Pancreas (tissue), 10 donors: ENCODE measurements around the gene ZSWIM8. TPM values are rescaled to one million over a fixed set of nuclear protein-coding genes. Genes with fewer than 3 reads are reported as not detected.
A peak's percentile ranks its signal among the peaks of the same experiment; 100 is the strongest.

ENCODE experiments used
- ATAC-seq, 4 donors: fragments of 200-7000 bp; cut with Tn5 transposase; one replicate each; pipeline versions ENCODE4 v1.8.0 to v1.9.1; 2020; ENCODE audit warnings: mild to moderate bottlenecking in 4 of 4, moderate library complexity in 4 of 4
- DNase-seq, 6 donors: peaks; one replicate each; pipeline ENCODE4 v3.0.0-alpha.2; 2020
- FAIRE-seq: peaks from 2 replicates; lab custom pipeline; 2012; peaks lifted over from hg19 to GRCh38; lab: Jason Lieb, UNC
- H3K27ac ChIP-seq, 4 donors: fragments of 200-600 bp; sonication (generic); 1 replicate in 3 of 4; 2 replicates in 1 of 4; pipeline versions ENCODE4 v1.5.0 to v1.8.0; 2020
- H3K27me3 ChIP-seq, 4 donors: fragments of 200-600 bp; one replicate each; pipeline ENCODE4 v1.8.0; 2021
- H3K36me3 ChIP-seq, 3 donors: fragments of 200-600 bp; sonication (generic) in 1 of 3; one replicate each; pipeline versions ENCODE4 v1.5.0 to v1.8.0; 2020 to 2021
- H3K4me1 ChIP-seq, 3 donors: fragments of 200-600 bp; one replicate each; pipeline ENCODE4 v1.8.0; 2021
- H3K4me3 ChIP-seq, 4 donors: fragments of 200-600 bp; sonication (generic) in 2 of 4; one replicate each; pipeline versions ENCODE4 v1.5.0 to v1.8.0; 2020 to 2021
- H3K9me3 ChIP-seq, 4 donors: fragments of 200-600 bp; one replicate each; pipeline ENCODE4 v1.8.0; 2021
- CTCF ChIP-seq, 4 donors: fragments of 200-600 bp; sonication (generic) in 3 of 4; IDR thresholded peaks; one replicate each; pipeline versions ENCODE4 v1.5.0 to v1.8.0; 2021; ENCODE audit warnings: antibody characterized with exemption in 4 of 4
- WGBS, 2 donors: extraction: QIAGEN DNeasy Blood & Tissue Kit; methylation state at CpG; one replicate each; pipeline ENCODE4 v1.1.7; 2013; 5-methylcytosine and 5-hydroxymethylcytosine counted together
- intact Hi-C, 3 donors: fragments of 100-400 bp; cut with DNase I; formaldehyde crosslinking; loops; one replicate each; pipeline versions ENCODE4 v1.11.1 to v1.14.2; 2022
- polyA plus RNA-seq, 2 donors: library from polyadenylated mRNA; stranded (reverse); fragments of 200-250 nt; gene quantifications; one replicate each; pipeline ENCODE4 v1.2.3, GENCODE V29; 2013
- total RNA-seq, 6 donors: library from RNA; stranded (reverse); fragmentation: NEBNext Ultra II Directional in 4 of 6; extraction: Animal tissue kit (Norgen Biotek cat#: 25700) in 4 of 6; gene quantifications; one replicate each; pipeline versions ENCODE4 v1.2.1 to v1.2.4, GENCODE V29; 2021 to 2023
- donor health status: healthy with polysubstance abuse.
- donor health status: DM: no; HTN: no; CAD: no; lungs with moderate emphysema.
- donor health status: DM: no; HTN: no; CAD: no.
- donor health status: control.
- donor health status: control.
- donor health status: Bipolar disorder and iron deficiency.
- donor health status: DM: yes; HTN: yes; CAD: no.
- donor health status: DM: no; HTN: no; CAD: no.
- donor health status: DM: no; HTN: no; CAD: no.
- donor health status: DM: yes; HTN: yes; CAD: no.

The ZSWIM8 gene
- total and polyA plus RNA-seq, 8 donors: 20.7 to 187 (median 40.1) TPM

GRCh38 chr10:73809061-73809818 is 23.8 kb downstream of the ZSWIM8 start:
- no peak overlapping the region for H3K27ac ChIP-seq
- H3K4me1 ChIP-seq: peaks cover 0 to 11% (median 0%) of the 10 kb centered on the region in 3 donors
- FAIRE-seq (no peak), ATAC-seq (no peak), DNase-seq (no peak)
- H3K4me3 ChIP-seq: no peak overlapping the region
- intact Hi-C loops: no loop called here
- WGBS, 2 donors: 40 to 41% methylated on average over 5 of the region's 5 CpGs
- H3K36me3 ChIP-seq: peaks cover 0 to 16% (median 14%) of the 10 kb centered on the region in 3 donors
- no peaks in the 10 kb centered on the region for H3K9me3 ChIP-seq
- no peak for TF ChIP-seq CTCF (IDR thresholded peaks at IDR 0.05)
- no peaks in the 10 kb centered on the region for H3K27me3 ChIP-seq

GRCh38 chr10:73810358-73810734 is 24.9 kb downstream of the ZSWIM8 start:
- DNase-seq (no peak), FAIRE-seq (no peak), ATAC-seq (no peak)
- WGBS, 2 donors: 74 to 85% methylated on average over 7 of the region's 7 CpGs
- no peak overlapping the region for H3K27ac ChIP-seq
- H3K36me3 ChIP-seq: peaks cover 0 to 6% (median 6%) of the 10 kb centered on the region in 3 donors
- TF ChIP-seq CTCF (IDR thresholded peaks at IDR 0.05): no peak
- no peaks in the 10 kb centered on the region for H3K27me3 ChIP-seq
- intact Hi-C loops: no loop called here
- peak overlapping the region; percentile 78 to 91 (median 89) for H3K4me3 ChIP-seq
- peaks cover 0 to 11% (median 0%) of the 10 kb centered on the region in 3 donors for H3K4me1 ChIP-seq
- H3K9me3 ChIP-seq: no peaks in the 10 kb centered on the region

GRCh38 chr10:73810735-73811465 is 25.5 kb downstream of the ZSWIM8 start:
- 0 to 1% methylated on average over 54 to 63 of the region's 63 CpGs for WGBS, 2 donors
- FAIRE-seq: no peak
- no peaks in the 10 kb centered on the region for H3K9me3 ChIP-seq
- H3K36me3 ChIP-seq: peaks cover 0 to 4% (median under 1%) of the 10 kb centered on the region in 3 donors
- H3K27me3 ChIP-seq: no peaks in the 10 kb centered on the region
- peak in 4 of 6 donors; percentile 46 to 86 (median 68) for DNase-seq
- peaks cover 0 to 11% (median 0%) of the 10 kb centered on the region in 3 donors for H3K4me1 ChIP-seq
- intact Hi-C loops: no loop called here
- no peak for TF ChIP-seq CTCF (IDR thresholded peaks at IDR 0.05)
- H3K27ac ChIP-seq: peak overlapping the region; percentile 69 to 89 (median 84)
- peak; percentile 9 to 41 (median 22) for ATAC-seq
- H3K4me3 ChIP-seq: peak overlapping the region; percentile 78 to 91 (median 89)

- H3K4me1 ChIP-seq: peaks cover 0 to 11% (median 0%) of the 10 kb centered on the region in 3 donors
- H3K9me3 ChIP-seq: no peaks in the 10 kb centered on the region
- ATAC-seq (no peak), FAIRE-seq (no peak), DNase-seq (no peak)
- no peak for TF ChIP-seq CTCF (IDR thresholded peaks at IDR 0.05)
- WGBS, 2 donors: 86 to 97% methylated on average over 4 of the region's 4 CpGs
- H3K27ac ChIP-seq: peak overlapping the region in 2 of 4 donors; percentile 28 to 82
- H3K4me3 ChIP-seq: no peak overlapping the region
- H3K36me3 ChIP-seq: peaks cover 0 to 4% (median 0%) of the 10 kb centered on the region in 3 donors
- intact Hi-C loops: no loop called here
- no peaks in the 10 kb centered on the region for H3K27me3 ChIP-seq
These were observed 27.3 kb downstream of the ZSWIM8 start for GRCh38 chr10:73812657-73813056.
